ENCODE data around the gene LSM2. TPM values are rescaled to one million over a fixed set of nuclear protein-coding genes. Genes with fewer than 3 reads are reported as not detected.
A peak's percentile ranks its signal among the peaks of the same experiment; 100 is the strongest.
"Not testable (repeated sequence)": the region's sequence is repeated elsewhere in the genome, so short reads cannot be mapped to it uniquely, and the experiment has no call there.

The LSM2 gene
- total and polyA plus RNA-seq, 3 donors from 2014 or later = 43.3 to 55.5 (median 49.6) TPM

- Histone ChIP-seq H3K36me3 (ENCODE audit: low read depth, missing control alignments) (no peaks in the 10 kb centered on the region), H3K27me3 (no peaks in the 10 kb centered on the region), H3K9me3 (no peaks in the 10 kb centered on the region), H3K4me3 (no peak overlapping the region), H3K27ac (peak overlapping the region in 1 of 2 donors; percentile 99), H3K4me1 (peaks cover 19% of the 10 kb centered on the region)
- DNase-seq = no peak
- intact Hi-C loops (cut with DNase I; ENCODE audit: low total_unique reads) = no loop called here
- TF ChIP-seq POLR2A (IDR thresholded peaks at IDR 0.05) (no peak), CTCF (IDR thresholded peaks at IDR 0.05) (no peak)
Observed at GRCh38 chr6:31819871-31820299, 13.1 kb upstream of the LSM2 start.

GRCh38 chr6:31817929-31818511 lies 11.3 kb upstream of the LSM2 start:
- H3K27ac ChIP-seq = peak overlapping the region; percentile 28 to 71
- DNase-seq; H3K9me3 ChIP-seq; H3K36me3 ChIP-seq (ENCODE audit: low read depth, missing control alignments); H3K27me3 ChIP-seq; intact Hi-C loops (cut with DNase I; ENCODE audit: low total_unique reads): not testable (repeated sequence)
- WGBS, 2 donors = 75 to 77% methylated on average over 8 of the region's 8 CpGs
- peak overlapping the region in 1 of 2 donors; percentile 2 for H3K4me3 ChIP-seq
- peaks cover 25% of the 10 kb centered on the region for H3K4me1 ChIP-seq

- DNase-seq; H3K36me3 ChIP-seq (ENCODE audit: low read depth, missing control alignments); H3K27me3 ChIP-seq; intact Hi-C loops (cut with DNase I; ENCODE audit: low total_unique reads); H3K9me3 ChIP-seq: not testable (repeated sequence)
- Histone ChIP-seq H3K4me3 (peak overlapping the region in 1 of 2 donors; percentile 2), H3K27ac (peak overlapping the region in 1 of 2 donors; percentile 71), H3K4me1 (peaks cover 20% of the 10 kb centered on the region)
- 57 to 64% methylated on average over 12 to 16 of the region's 37 CpGs for WGBS, 2 donors
Observed at GRCh38 chr6:31817133-31817928, 10.6 kb upstream of the LSM2 start.

GRCh38 chr6:31815025-31815838 lies 8.5 kb upstream of the LSM2 start, which contains the start of the genes HSPA1A and HSPA1L:
Gene HSPA1A (plus strand): TSS chr6:31815543. CDS start chr6:31815757, 214 bp downstream.
Gene HSPA1L (minus strand): TSS chr6:31815283. CDS start chr6:31811972, 3,311 bp downstream.
- intact Hi-C loops (cut with DNase I; ENCODE audit: low total_unique reads) = no loop called here
- H3K36me3 ChIP-seq (ENCODE audit: low read depth, missing control alignments) = no peaks in the 10 kb centered on the region
- DNase-seq = peak; percentile 95
- H3K27ac ChIP-seq = peak within 1 kb of the TSS; percentile 98 to 100
- H3K9me3 ChIP-seq = no peaks in the 10 kb centered on the region
- WGBS, 2 donors = 0 to 1% methylated on average over 14 to 52 of the region's 56 CpGs
- peak within 1 kb of the TSS; percentile 39 to 70 for H3K4me3 ChIP-seq
- TF ChIP-seq CTCF (IDR thresholded peaks at IDR 0.05) (no peak), POLR2A (IDR thresholded peaks at IDR 0.05) (peak; percentile 100)
- no peaks in the 10 kb centered on the region for H3K27me3 ChIP-seq
- H3K4me1 ChIP-seq = peaks cover 12% of the 10 kb centered on the region

- DNase-seq = peak; percentile 97
- peak overlapping the region; percentile 39 to 70 for H3K4me3 ChIP-seq
- H3K36me3 ChIP-seq (ENCODE audit: low read depth, missing control alignments) = no peaks in the 10 kb centered on the region
- no peaks in the 10 kb centered on the region for H3K9me3 ChIP-seq
- intact Hi-C loops (cut with DNase I; ENCODE audit: low total_unique reads) = no loop called here
- TF ChIP-seq CTCF (IDR thresholded peaks at IDR 0.05) (no peak), POLR2A (IDR thresholded peaks at IDR 0.05) (peak; percentile 57)
- WGBS, 2 donors = 0% methylated on average over 13 of the region's 13 CpGs
- H3K27ac ChIP-seq = peak overlapping the region; percentile 98 to 100
- H3K27me3 ChIP-seq = no peaks in the 10 kb centered on the region
- H3K4me1 ChIP-seq = peaks cover 12% of the 10 kb centered on the region
Observed at GRCh38 chr6:31814677-31815024, 7.9 kb upstream of the LSM2 start.
